GM23248 (cell line): ENCODE results near the gene TAGLN2.

ENCODE experiments used
- EZH2 ChIP-seq: fragments of 200-600 bp; sonication (generic); IDR thresholded peaks from 2 replicates; pipeline ENCODE4 v1.6.1; 2018; ENCODE audit warnings: antibody characterized with exemption, mild to moderate bottlenecking; ENCODE audit not compliant: insufficient read depth, poor library complexity, severe bottlenecking
- EZH2phosphoT487 ChIP-seq: fragments of 200-600 bp; sonication (generic); IDR thresholded peaks from 2 replicates; pipeline ENCODE4 v1.6.1; 2018; ENCODE audit warnings: antibody characterized with exemption, moderate library complexity, mild to moderate bottlenecking, low read depth; ENCODE audit not compliant: insufficient read depth

GRCh38 chr1:159934136-159935039 lies 9.1 kb upstream of the TAGLN2 start:
- TF ChIP-seq EZH2phosphoT487 (no peak), EZH2 (no peak)
